Activated CD4-positive, alpha-beta T cell treated with anti-CD3 and anti-CD28 coated beads, Interleukin-2, Interleukin-6, amounts not matched to agents 100 ng/mL and 50 ng/mL, durations not matched to agents 16 hours and 8 hours (primary cell): Measurements from ENCODE around the gene AGAP2.
"Not testable (repeated sequence)": the region's sequence is repeated elsewhere in the genome, so short reads cannot be mapped to it uniquely, and the experiment has no call there.

ENCODE experiments used
- DNase-seq: peaks from one replicate; pipeline ENCODE4 v3.0.0-alpha.2; 2020

Gene AGAP2

DNA sequence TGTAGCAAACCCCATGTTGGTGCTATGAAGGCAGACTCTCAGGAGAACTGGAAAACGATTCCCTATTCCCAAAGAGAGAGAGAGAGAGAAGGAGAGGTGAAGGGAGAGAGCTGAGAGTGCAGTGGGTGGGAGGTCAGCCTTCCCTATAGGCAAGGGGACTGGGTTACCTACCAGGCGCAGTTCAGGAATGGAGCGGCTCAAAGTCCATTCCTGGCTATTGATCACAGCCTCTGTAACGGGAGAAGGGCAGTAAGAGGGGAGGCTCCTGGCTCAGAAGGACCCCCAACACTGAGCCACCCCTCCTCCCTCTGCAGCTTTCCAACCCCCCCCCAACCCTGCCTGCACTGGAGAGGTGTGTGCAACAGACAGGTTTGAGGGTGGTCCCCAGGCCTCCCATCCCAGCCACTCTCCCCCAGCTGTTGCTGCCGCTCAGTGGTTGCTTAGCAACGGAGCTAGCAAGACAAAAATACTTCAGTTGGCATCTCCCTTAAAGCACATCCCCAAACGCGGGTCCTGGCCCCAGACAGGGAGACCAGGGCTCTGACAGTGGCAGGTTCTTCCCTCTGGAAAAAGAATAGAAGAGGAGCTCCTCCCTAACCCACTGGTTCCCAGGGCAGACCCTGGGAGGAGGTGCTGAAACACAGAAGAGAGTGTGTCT lies 3.2 kb downstream of the AGAP2 start:
- no peak for DNase-seq

DNA sequence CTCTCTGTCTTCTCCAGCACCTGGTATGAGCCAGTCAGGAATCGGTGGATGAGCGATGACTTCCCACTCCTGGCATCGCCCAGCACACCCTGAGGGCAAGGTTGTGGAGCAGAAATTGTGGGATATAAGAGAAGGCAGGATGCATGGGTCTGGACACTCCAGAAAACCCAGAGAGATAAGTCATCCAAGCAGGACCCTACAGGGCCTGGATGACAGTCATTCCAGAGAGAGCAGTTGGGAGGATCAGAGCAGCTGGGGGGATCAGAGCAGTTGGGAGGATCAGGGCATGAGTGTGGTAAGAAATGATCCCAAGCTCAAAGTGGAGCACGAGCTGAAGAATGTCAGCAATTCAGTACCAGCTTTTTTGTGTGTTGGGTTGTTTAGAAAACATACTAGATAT lies 4.0 kb downstream of the AGAP2 start:
- no peak for DNase-seq

DNA sequence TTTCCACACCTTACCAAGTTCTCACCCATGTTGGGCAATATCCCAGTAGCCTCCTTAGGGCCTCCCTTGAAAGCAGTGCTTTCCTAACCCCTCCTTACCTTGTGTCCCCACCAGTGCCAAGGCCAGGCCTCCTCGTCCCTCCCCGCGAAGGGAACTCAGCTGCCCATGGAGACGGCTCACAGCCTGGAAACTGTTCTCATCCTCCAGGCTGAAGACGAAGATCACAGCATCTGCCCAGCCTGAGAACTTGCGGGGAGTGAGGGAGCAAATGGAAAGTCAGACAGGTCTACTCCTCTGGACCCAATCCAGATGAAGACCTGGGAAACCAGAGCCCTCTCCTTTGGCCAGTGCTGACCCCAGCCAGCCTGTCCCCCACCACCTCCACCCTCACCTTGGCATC lies 4.6 kb downstream of the AGAP2 start:
- no peak for DNase-seq

DNA sequence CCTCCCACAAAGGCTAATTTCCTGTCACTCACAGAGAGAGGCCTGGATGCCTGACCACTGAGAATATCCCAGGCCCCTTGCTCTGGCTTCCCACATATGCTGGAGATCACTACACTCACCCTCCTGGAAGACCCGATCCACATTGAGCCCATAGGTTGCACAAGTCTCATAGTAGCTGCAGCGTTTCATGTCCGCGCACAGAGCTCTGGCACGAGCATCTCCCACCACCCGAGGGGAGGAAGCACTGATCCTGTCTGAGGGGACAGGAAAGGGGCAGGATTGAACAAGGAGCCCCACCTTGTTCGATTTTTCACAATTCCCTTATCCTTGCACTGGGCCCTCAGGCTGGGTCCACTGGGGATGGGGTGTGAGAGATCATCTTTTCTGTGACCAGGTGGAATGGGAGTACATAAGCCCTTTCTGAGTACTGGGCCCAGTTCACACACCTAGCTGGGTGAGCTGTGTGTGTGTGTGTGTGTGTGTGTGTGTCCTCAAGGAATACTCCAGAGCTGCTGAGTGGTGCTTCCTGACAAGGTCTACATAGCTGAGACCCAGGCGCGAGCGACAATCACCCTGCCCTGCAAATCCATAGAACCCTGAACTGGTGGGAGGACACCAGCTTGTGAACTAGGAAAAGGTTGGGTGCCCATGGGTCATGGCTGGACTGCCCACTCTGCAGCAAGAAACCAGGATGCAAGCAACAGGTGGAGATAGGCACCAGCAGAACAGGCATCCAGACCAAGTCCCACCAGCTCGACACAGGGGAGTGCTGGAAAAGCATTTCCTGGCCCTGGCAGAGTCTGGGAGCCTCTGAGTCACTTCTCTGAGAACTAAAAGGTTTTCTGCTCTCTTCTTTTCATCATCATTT lies 5.6 kb downstream of the AGAP2 start:
- no peak for DNase-seq

DNA sequence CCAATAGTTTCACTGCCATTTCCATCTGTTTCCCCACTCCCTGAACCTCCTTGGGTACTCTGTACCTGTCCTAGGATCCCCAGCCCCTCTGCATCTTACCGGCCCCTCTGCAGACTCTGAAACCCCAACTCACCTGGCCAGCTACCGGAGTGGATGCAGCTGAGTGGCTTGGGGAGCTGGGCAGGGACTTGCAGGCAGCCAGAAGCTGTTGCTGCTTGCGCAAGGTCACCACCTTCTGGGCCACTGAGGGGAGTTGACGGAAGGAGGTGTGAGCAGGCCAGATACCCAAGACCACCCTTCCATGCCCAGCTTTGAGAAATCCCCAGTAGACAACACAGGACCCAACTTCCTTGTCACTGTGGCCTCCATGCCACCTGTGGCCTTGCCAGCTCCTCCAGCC lies 6.3 kb downstream of the AGAP2 start:
- no peak for DNase-seq

DNA sequence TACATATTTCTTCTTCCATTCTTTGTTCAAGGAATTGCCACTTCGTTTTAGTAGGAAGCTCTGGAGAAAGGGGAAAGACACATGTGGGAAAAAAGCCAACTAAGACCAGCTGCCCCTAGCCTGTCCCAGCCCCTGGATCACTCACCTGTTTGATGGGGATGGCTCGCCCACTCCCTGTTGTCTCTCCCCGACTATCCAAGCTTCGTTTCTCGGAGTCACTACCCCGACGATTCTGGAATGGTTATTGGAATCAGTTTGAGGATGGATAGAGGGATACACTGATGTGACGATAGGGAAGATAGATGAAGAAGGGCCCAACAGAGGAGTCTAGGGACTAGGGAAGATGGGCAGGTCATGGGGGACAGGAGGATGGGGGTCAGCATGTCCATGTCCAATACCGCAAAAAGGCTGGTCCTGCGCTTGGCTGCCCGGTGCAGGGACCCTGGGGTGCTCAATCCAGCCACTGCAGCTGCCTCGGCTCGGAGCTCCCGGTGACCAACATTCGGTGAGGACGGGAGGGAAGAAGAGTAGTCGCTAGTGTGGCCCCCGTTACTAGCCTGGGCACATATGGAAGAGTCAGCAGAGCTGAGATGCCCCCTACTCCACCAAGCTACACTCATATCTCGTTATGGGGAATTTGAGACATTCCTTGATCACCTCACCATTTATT lies 7.0 kb downstream of the AGAP2 start:
- DNase-seq: no peak

DNA sequence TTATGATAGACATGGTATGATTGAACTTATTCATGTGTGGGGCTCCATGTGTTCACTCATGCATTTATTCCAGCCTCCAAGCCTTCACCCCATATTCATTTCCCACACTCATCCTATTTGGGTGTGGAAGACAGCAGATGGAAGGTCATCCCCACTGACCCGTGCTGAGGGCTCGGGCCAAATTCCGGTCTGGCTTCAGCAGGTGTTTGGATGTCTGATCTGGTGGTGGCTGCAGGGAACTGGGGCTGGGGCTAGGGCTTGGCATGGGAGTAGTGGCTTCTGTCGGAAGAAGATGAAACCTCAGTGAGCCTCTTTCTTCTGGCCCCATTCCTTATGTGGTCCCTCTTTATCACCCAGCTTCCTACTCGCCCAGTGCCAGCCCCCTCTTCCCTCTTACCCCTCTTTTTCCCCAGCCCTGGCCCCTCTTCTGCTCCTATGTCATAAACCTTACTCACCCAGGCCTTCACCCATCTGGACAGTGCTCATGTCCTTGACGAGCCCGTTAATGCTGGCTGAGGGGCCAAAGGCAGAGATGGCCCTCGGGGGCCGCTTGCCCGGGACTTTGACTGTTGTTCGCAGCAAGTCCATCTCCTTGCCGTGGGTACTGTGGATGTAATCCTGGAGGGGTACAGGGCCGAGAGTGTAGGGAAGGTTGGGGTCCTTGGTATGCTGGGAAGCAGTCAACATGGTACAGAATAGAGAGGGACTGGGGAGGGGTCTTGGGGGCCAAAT lies 8.0 kb downstream of the AGAP2 start:
- no peak for DNase-seq

DNA sequence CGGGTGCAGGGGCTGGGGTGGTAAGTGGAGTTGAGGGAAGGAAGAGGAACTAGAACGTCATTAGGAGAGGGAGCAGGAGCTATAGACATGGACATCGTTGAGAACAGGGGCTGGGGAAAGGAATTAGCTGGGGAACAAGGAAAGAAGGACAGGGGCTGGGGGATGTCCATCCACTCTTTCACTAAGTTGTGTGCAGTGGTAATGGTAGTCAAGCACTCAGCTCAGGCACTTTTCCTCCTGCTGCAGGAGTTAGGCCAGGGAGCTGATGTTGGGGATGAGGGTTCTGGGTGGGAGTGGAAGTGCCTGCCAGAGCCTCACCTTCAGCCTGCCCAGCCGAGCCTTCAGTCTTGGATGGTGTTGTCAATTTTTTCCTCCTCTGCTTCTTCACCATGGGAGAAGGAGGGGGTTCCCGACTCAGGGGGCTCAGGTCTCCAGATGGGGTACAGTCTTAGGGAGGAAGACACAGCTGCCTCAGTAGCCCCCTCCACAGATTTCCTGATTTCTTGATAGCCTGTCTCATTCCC lies 9.2 kb downstream of the AGAP2 start:
- no peak for DNase-seq

DNA sequence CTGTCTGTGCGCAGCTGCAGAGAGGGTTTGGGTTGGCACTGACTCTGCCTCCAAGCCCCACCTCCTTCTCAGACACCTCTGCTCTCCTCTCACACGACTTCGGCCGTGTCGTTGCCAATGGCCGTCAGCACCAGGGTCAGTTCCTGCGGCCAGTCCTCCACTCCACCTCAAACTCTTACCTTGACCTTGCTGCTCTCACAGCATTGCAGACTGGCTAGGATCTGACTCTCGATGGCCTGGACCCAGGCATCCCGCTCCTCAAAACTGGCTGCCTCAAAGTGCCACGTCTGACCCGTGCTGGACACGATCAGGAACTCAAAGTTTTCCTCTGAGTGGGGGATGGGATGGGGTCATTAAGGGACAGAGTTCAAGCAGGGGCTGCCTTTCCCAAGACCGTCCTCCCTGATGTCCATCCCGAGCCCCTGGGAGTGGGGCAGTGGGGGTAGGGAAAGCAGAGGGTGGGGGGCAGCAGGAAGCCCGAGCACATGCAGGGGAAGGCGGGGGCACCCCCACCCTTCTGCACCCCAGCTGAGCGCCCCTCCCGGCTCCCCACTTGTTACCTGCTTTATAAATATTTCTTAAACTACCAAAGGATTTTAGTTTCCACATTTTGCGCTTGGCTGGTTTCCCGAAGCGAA lies 10.7 kb downstream of the AGAP2 start:
- no peak for DNase-seq

DNA sequence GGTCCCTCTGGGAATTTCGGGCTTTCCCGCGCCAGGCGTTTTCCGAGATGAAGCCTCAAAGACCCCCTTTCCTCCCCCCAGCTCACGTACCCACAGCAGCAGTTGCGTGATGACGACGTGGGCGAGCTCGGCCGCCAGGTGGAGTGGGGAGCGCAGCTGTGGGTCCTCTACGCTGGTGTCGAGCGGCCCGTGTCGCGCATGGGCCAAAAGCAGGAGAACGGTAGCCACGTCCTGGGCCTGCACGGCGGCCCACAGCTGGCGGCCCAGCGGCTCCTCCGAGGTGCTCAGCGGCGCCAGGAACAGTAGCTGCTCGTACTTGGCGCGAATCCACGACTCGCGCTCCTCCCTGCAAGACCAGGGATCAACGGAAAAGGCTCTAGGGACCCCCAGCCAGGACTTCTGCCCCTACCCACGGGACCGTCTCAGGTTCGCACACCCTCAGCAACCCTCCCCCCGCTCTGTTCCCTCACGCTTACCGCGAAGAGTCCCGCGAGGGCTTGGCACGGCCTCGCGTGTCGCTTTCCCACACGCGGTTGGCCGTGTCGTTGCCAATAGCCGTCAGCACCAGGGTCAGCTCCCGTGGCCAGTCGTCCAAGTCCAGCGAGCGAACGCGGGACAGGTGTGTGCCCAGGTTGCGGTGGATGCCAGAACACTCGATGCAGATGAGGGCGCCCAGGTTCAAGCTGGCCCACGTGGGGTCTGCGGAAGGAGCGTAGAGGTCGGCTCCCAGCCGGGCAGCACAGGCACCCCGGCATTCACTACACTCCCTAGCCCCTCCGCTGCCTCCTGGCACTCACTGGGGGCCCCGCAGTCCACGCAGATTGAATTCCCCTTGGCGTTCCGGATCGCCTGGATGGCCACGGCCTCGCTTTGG lies 11.4 kb downstream of the AGAP2 start:
- DNase-seq: no peak

DNA sequence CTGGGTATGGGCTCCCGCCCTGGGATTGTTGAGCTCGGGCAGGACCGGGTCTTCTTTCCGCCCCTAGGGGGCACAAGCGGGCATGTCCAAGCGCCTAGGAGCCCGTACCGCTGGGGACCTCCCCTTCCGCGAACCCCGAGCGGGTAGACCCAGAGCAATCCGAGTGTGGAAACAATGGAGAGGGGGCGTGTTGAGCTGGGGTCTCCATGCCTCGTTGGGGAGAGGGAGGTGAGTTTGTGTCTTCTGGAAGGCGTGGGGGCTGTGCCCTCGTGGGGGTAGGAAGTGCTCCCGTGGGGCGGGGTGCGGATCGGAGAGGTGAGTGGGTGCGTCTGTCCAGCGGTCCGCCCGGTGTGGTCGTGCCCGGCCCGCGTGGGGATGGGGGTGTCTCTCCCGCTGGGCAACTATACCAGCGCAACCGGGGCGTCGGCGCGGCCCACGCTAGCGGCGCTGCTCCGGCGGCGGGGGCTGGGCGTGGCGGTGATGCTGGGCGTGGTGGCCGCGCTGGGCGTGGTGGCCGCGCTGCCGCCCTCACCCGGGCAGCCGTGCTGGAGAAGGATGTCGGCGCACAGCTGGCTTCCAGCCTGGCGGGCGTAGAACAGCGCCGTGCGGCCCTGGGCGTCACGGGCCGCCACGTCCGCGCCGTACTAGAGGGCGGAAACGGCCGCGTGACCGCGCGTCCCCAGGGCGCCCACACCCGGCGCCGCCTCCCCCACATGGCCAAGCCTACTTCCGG lies 12.2 kb downstream of the AGAP2 start:
- DNase-seq: peak; percentile 35

DNA sequence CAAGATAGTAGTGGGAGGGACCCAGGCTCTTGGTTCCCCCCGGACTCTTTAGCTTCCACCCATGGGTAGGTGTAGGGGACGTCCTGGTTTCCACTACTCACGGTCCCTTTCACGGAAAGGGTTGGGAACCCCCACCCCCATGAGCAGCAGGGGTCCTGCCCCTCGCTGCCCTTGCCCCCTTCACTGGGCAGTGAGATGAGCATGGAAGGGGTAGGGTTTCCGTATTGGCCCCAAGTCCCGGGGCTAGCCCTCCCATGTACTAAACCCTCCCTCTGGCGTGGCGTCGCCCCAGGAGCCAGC lies 12.7 kb downstream of the AGAP2 start:
- no peak for DNase-seq

DNA sequence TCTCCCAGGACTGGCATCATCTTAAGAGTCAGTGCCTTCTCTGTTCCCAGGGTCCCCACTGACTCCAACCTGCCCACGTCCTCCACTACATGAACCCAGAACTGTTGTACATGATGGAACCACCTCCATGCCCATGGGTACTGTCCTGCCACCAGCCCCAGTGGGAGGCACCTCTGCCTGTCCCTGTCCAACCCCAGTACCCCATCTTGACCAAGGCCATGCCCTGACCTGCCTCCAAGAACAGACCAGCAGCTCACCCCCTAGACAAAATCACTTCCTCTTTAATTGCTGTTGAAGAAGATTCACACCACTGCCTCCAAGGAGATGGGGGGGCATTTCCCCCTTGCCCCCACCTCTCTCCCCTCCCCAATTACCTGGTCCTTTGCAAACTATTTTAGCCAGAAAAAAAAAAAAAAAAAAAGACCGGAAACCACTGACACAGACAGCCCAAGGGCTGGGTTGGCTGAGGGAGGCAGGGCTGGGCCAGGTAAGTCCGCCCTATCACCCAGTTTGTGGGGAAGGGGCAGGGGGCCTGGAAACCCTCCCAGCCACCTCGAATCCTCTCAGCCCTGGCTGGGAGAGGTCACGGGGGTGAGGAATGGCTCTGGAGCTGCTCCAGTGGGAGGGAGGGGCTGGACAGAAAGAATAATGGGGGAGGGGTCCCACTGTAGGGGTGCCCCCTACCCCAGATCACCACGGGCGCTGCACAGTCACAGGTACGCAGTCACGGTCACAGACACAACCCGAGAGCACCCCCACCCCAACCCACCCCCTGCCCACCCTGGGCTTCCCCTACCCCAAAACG lies 13.4 kb downstream of the AGAP2 start:
- DNase-seq: no peak

DNA sequence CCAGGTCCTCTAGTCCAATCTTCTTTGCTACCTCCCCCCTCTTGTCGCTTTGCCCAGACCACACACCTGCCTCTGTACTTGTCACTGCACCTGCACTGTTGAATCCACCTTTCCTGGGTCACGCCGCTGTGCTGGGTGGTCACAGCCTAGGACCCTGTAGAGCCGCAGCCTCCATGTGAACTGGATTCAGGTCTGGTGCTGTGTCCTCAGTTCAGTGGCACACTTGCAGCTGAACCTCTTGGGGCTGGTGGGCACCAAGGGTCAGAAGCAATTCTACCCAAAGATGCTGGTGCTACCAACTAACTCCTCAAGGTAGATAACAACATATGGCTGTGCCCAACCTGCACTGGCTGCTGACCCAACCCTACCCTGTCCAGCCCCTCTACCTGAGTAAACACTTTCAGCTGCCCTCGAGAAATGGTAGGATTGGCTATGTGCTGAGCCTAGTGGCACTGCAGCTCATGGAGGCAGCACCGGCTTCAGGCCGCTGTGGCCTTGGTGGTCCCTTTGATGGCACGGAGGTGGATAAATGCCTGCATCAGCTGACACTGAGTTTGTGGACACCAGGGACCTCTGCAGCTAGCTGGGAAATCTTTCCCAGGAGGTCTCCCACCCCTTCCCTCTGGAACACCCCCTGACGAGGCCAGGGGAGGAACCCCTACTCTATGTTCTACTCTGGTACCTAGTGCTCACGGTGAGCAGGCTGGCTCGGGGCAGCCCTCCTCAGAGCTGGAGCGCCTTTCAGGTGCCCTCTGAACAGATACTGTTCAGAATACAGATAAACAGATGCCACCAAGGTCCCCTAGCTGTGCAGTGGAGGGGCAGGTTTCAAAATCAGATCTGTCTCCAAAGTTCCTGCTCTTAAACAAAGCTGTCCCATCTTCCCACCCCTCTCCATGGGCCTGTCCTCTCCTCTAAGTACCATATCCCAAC lies 14.3 kb downstream of the AGAP2 start:
- no peak for DNase-seq

DNA sequence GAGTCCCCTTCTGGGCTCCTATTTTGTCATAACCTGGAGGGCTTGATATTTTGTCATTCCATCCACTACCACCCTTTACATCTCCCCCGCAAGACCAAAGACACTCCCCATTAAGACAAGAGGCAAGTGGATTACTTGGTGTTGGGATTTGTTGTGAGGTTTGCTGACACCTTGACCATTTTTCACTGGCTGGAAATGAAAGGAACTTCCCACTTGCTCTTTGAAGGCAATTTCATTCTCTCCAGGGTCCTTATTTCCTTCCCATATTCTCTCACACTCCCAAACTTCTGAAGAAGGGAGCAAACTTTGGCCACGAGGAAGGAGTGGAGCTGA lies 14.9 kb downstream of the AGAP2 start:
- no peak for DNase-seq

DNA sequence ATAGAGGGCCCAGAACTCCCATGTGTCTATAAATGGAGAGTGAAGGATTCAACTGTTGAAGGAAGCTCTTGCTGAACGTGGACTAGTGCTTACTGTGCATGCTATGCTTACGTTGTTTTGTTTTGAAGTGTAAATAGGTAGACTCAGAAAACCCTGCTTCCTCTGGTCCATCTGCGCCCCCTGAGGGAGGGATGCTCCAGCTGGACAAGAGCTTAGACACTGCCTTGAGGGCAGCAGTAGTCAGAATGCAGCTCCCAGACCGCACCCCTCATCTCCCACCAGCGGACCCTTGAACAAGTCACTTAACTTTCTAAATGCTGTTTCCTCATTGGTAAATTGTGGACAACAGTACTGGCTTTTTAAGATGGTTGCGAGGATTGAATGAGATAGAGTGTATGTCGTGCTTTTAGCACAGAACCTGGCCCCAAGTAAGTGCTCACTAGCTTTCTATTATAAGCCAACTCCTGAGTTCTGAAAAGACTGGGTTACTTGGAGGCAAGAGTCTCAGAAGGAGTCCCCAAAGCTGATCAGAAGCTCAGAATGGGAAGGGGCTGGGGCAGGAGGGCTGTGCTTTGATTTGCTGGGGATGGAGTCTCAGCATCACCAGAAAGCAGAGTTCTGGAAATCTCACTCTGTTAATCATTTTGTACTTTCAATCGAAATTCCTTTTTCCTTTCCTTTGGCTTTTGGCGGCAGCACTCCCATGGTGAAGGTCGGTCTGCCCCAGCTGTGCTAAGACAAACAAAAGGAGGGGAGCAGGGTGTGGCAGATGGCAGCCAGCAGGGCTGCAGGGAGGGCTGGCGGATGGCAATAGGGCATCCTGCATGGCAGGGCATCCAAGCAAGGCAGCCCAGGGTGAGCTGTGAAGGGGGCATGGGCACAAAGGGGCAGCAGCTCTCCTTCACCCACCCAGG lies 15.6 kb downstream of the AGAP2 start:
- DNase-seq: no peak

DNA sequence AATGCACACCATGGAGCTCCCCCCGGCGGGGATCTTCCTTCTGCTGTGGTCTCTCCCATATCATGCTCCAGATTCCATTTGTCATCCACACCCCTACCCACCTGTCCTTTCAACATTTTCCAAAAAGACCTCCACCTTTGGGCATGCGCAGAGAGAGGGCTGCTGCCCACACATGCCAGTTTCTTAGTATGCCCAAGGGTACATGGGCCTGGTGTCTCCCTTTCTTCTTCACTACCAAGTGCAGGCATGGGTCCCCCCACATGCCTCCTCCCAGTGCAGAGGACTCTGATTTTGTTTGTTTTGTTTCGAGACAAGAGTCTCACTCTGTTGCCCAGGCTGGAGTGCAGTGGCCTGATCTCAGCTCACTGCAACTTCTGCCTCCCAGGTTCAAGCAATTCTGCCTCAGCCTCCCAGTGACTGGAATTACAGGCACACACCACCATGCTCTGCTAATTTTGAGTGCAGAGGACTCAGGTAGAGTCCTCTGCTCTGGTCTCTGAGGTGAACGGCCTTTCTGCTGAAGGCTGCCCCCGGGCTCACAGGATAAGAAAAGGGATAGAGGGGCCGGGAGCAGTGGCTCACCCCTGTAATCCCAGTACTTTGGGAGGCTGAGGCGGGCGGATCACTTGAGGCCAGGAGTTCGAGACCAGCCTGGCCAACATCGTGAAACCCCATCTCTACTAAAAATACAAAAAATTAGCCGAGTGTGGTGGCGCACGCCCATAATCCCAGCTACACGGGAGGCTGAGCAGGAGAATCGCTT lies 16.5 kb downstream of the AGAP2 start:
- not testable (repeated sequence) for DNase-seq
